Muscle layer of duodenum (tissue), 2 donors: ENCODE data around the gene CCDC192.

Experiments used
- H3K27ac ChIP-seq: one replicate; pipeline ENCODE4 v1.7.0; 2013; ENCODE audit warnings: mild to moderate bottlenecking, low read length
- H3K27me3 ChIP-seq: one replicate; pipeline ENCODE4 v1.7.0; 2013; ENCODE audit warnings: low read depth, mild to moderate bottlenecking, control low read depth, low read length
- H3K36me3 ChIP-seq, 2 donors: one replicate each; pipeline ENCODE4 v1.7.0; 2013; ENCODE audit warnings: low read length in 2 of 2, control low read depth in 1 of 2, mild to moderate bottlenecking in 1 of 2; ENCODE audit not compliant: insufficient read depth in 2 of 2, control insufficient read depth in 1 of 2
- H3K4me1 ChIP-seq, 2 donors: one replicate each; pipeline ENCODE4 v1.7.0; 2013; ENCODE audit warnings: low read length in 2 of 2, mild to moderate bottlenecking in 2 of 2, control low read depth in 1 of 2, moderate library complexity in 1 of 2; ENCODE audit not compliant: insufficient read depth in 2 of 2, control insufficient read depth in 1 of 2
- H3K4me3 ChIP-seq, 2 donors: one replicate each; pipeline ENCODE4 v1.7.0; 2013; ENCODE audit warnings: low read length in 2 of 2, low read depth in 1 of 2, mild to moderate bottlenecking in 1 of 2
- H3K9me3 ChIP-seq, 2 donors: one replicate each; pipeline ENCODE4 v1.7.0; 2013; ENCODE audit warnings: low read length in 2 of 2, control low read depth in 1 of 2, mild to moderate bottlenecking in 1 of 2; ENCODE audit not compliant: control insufficient read depth in 1 of 2
- donor health status: healthy.

CCDC192 gene

GRCh38 chr5:127950707-127951391 is 247.7 kb downstream of the CCDC192 start:
- peaks cover 0 to 2% of the 10 kb centered on the region in 2 donors for H3K9me3 ChIP-seq
- no peak overlapping the region for H3K4me3 ChIP-seq
- no peak overlapping the region for H3K27ac ChIP-seq
- no peaks in the 10 kb centered on the region for H3K27me3 ChIP-seq
- H3K36me3 ChIP-seq: no peaks in the 10 kb centered on the region
- H3K4me1 ChIP-seq: no peaks in the 10 kb centered on the region

- H3K4me3 ChIP-seq: no peak overlapping the region
- peaks cover 0 to 2% of the 10 kb centered on the region in 2 donors for H3K9me3 ChIP-seq
- H3K27ac ChIP-seq: no peak overlapping the region
- no peaks in the 10 kb centered on the region for H3K27me3 ChIP-seq
- no peaks in the 10 kb centered on the region for H3K36me3 ChIP-seq
- H3K4me1 ChIP-seq: no peaks in the 10 kb centered on the region
These were observed 248.6 kb downstream of the CCDC192 start for GRCh38 chr5:127951791-127952190.

GRCh38 chr5:127957183-127957582 is 254.0 kb downstream of the CCDC192 start:
- Histone ChIP-seq H3K36me3 (no peaks in the 10 kb centered on the region), H3K9me3 (peaks cover 0 to 2% of the 10 kb centered on the region in 2 donors), H3K27ac (no peak overlapping the region), H3K4me3 (no peak overlapping the region), H3K4me1 (peaks cover 18 to 37% of the 10 kb centered on the region in 2 donors), H3K27me3 (no peaks in the 10 kb centered on the region)

- H3K4me3 ChIP-seq: no peak overlapping the region
- peaks cover 0 to 2% of the 10 kb centered on the region in 2 donors for H3K9me3 ChIP-seq
- H3K27me3 ChIP-seq: no peaks in the 10 kb centered on the region
- H3K4me1 ChIP-seq: peaks cover 18 to 37% of the 10 kb centered on the region in 2 donors
- H3K36me3 ChIP-seq: no peaks in the 10 kb centered on the region
- H3K27ac ChIP-seq: no peak overlapping the region
These were observed 254.6 kb downstream of the CCDC192 start for GRCh38 chr5:127957701-127958239.

- Histone ChIP-seq H3K36me3 (no peaks in the 10 kb centered on the region), H3K4me1 (peaks cover 18 to 37% of the 10 kb centered on the region in 2 donors), H3K27ac (peak overlapping the region; percentile 12), H3K9me3 (peaks cover 0 to 2% of the 10 kb centered on the region in 2 donors), H3K27me3 (no peaks in the 10 kb centered on the region), H3K4me3 (no peak overlapping the region)
These were observed 255.3 kb downstream of the CCDC192 start for GRCh38 chr5:127958421-127959011.

- Histone ChIP-seq H3K27ac (peak overlapping the region; percentile 41), H3K27me3 (no peaks in the 10 kb centered on the region), H3K4me1 (peaks cover 18 to 37% of the 10 kb centered on the region in 2 donors), H3K9me3 (peaks cover 0 to 2% of the 10 kb centered on the region in 2 donors), H3K4me3 (no peak overlapping the region), H3K36me3 (no peaks in the 10 kb centered on the region)
These were observed 256.1 kb downstream of the CCDC192 start for GRCh38 chr5:127959152-127959764.

- Histone ChIP-seq H3K4me1 (peaks cover 18 to 37% of the 10 kb centered on the region in 2 donors), H3K9me3 (peaks cover 0 to 2% of the 10 kb centered on the region in 2 donors), H3K4me3 (no peak overlapping the region), H3K27me3 (no peaks in the 10 kb centered on the region), H3K27ac (peak overlapping the region; percentile 41), H3K36me3 (no peaks in the 10 kb centered on the region)
These were observed 257.1 kb downstream of the CCDC192 start for GRCh38 chr5:127960270-127960691.

GRCh38 chr5:127961006-127961762 is 258.0 kb downstream of the CCDC192 start:
- no peaks in the 10 kb centered on the region for H3K27me3 ChIP-seq
- H3K9me3 ChIP-seq: no peaks in the 10 kb centered on the region
- H3K27ac ChIP-seq: peak overlapping the region; percentile 74
- peaks cover 0 to 4% of the 10 kb centered on the region in 2 donors for H3K36me3 ChIP-seq
- H3K4me3 ChIP-seq: no peak overlapping the region
- peaks cover 18 to 37% of the 10 kb centered on the region in 2 donors for H3K4me1 ChIP-seq

GRCh38 chr5:127961763-127962145 is 258.6 kb downstream of the CCDC192 start:
- no peaks in the 10 kb centered on the region for H3K9me3 ChIP-seq
- H3K27ac ChIP-seq: peak overlapping the region; percentile 74
- peaks cover 0 to 4% of the 10 kb centered on the region in 2 donors for H3K36me3 ChIP-seq
- no peaks in the 10 kb centered on the region for H3K27me3 ChIP-seq
- H3K4me1 ChIP-seq: peaks cover 18 to 37% of the 10 kb centered on the region in 2 donors
- H3K4me3 ChIP-seq: no peak overlapping the region

GRCh38 chr5:127962491-127962890 is 259.3 kb downstream of the CCDC192 start:
- no peak overlapping the region for H3K27ac ChIP-seq
- H3K4me1 ChIP-seq: peaks cover 18 to 32% of the 10 kb centered on the region in 2 donors
- H3K9me3 ChIP-seq: no peaks in the 10 kb centered on the region
- H3K27me3 ChIP-seq: no peaks in the 10 kb centered on the region
- H3K4me3 ChIP-seq: no peak overlapping the region
- H3K36me3 ChIP-seq: peaks cover 0 to 4% of the 10 kb centered on the region in 2 donors

GRCh38 chr5:127963233-127963632 is 260.0 kb downstream of the CCDC192 start:
- Histone ChIP-seq H3K4me1 (peaks cover 18 to 32% of the 10 kb centered on the region in 2 donors), H3K4me3 (no peak overlapping the region), H3K27ac (no peak overlapping the region), H3K36me3 (peaks cover 0 to 4% of the 10 kb centered on the region in 2 donors), H3K27me3 (no peaks in the 10 kb centered on the region), H3K9me3 (no peaks in the 10 kb centered on the region)
